GM12891 (cell line): ENCODE data around the gene MICA.

ENCODE experiments used
- POLR2A ChIP-seq: IDR thresholded peaks from 2 replicates; pipeline ENCODE4 v1.6.1; 2011; ENCODE audit warnings: low read depth, low read length, control low read depth
- SPI1 ChIP-seq: IDR thresholded peaks from 2 replicates; pipeline ENCODE4 v1.6.1; 2011; ENCODE audit warnings: low read depth, low read length, control low read depth

- TF ChIP-seq SPI1, result no peak
- TF ChIP-seq POLR2A, result no peak
These were observed 9.0 kb upstream of the MICA start for GRCh38 chr6:31394381-31394780.
